Stimulated activated CD4-positive, alpha-beta T cell treated with anti-CD3 and anti-CD28 coated beads, TNF-alpha, amount 100 ng/mL, for 1 hour (primary cell): ENCODE results near the gene NUP98.

Source experiments
- DNase-seq, 3 donors: peaks; one replicate each; pipeline ENCODE4 v3.0.0-alpha.2; 2020; ENCODE audit warnings: low read depth in 3 of 3, low spot score in 1 of 3

Gene NUP98

GRCh38 chr11:3738723-3739122 lies 58.6 kb downstream of the NUP98 start:
- DNase-seq = no peak

- no peak for DNase-seq
These were observed 59.1 kb downstream of the NUP98 start for GRCh38 chr11:3738241-3738640.

DNA sequence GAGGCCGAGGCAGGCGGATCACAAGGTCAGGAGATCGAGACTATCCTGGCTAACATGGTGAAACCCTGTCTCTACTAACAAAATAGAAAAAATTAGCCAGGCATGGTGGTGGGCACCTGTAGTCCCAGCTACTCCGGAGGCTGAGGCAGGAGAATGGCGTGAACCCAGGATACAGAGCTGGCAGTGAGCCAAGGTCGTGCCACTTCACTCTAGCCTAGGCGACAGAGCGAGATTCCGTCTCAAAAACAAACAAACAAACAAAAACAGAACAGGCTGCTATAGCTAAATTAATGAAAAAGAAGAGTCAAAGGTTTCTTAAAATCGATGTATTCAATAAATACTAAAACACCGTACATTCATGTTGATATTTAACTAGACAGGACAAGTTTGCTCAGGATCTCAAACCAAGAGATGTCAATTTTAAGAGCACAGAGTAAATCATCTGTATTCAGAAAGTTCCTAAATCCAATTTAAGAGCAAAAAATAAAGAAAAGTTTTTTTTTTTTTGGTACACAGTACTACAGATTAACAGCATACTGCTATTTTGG lies 59.9 kb downstream of the NUP98 start:
- no peak for DNase-seq

DNA sequence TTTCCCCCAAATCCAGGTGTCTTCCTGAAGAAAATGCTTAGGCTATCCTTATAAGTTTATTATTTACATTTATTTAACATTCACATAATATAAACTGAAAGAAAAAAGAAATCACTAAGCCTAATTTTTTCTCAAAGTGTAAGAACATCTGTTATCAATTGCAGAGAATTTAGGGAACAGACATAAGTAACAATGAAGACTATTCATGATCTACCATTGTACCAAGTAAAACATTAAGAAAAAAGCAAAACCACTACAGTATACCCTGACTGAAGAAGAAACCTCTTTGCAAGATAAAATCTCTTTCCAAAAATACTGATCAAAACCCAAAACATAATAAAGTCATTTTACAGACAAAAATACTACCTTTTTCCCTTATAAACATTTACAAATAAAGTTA lies 60.5 kb downstream of the NUP98 start:
- DNase-seq = no peak

GRCh38 chr11:3735827-3736226 lies 61.5 kb downstream of the NUP98 start:
- no peak for DNase-seq

DNA sequence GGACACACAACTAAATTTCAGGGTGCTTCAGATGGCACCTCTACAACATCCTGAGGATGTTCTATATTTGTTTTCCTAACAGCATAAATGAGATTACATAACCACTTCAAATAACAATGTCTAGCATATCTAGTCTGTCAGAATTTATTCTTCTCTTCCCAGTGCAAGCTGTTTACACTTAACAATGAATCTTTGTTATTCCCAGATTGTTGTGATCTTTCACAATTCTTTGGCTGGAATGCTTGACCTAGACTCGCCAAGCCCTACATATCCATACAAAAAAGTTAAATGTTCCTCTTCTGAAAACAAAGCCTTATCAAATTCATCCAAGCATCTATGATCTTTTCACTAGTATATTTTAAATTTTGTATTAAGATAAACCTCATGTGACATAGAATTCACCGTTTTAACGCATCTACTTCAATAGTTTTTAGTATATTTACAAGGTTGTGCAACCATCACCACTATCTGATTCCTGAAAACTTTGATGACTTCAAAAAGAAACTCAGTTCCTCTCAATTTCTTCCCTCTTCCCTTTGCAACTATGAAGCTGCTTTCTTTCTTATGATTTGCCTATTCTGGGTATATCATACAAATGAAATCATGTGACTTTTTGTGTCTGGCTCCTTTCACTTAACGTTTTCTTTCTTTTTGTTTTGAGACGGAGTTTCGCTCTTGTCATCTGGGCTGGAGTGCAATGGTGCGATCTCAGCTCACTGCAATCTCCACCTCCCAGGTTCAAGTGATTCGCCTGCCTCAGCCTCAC lies 64.5 kb downstream of the NUP98 start:
- DNase-seq = no peak

DNA sequence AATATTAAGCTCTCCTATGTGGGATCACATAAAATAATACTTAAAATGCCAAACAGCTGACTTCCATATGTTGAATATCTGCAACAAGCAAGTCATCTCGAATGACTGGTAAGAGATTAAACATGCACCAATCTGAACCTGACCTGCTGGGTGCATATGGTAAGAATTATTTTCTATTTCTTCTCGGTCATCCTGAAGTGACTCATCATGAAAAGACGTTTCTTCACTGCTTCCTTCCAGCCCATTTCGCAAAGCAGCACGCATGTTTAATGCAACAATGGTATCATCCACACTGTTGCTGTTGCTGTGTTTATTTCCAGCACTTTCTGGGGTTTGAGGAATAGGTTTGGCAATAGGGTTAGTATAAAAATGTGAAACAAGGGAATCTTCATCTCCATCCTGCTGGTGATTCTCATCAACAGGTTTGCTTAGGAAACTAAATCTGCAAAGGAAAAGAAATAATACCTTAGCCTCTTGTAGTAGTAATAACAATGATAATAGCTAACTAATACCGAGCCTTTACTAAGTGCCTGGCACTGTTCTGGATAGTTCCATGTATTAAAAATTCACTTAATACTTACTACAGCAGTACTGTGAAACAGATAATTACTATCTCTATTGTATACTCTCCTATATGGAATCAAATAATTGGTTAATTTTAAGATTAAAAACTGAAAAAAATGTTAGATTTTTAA lies 74.2 kb downstream of the NUP98 start:
- no peak for DNase-seq

DNA sequence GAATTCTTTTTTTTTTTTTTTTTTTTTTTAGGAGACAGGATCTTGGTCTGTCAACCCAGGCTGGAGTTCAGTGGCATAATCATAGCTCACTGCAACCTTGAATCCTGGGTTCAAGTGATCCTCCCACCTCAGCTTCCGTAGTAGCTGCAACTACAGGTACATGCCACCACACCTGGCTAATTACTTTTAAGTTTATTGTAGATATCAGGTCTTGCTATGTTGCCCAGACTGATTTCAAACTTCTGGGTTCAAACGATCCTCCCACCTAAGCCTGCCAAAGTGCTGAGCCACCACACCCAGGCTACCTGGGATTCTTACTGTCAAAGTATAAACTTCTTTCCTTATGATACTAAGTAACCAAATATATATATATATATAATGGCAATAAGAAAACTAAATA lies 75.3 kb downstream of the NUP98 start:
- DNase-seq = no peak

DNA sequence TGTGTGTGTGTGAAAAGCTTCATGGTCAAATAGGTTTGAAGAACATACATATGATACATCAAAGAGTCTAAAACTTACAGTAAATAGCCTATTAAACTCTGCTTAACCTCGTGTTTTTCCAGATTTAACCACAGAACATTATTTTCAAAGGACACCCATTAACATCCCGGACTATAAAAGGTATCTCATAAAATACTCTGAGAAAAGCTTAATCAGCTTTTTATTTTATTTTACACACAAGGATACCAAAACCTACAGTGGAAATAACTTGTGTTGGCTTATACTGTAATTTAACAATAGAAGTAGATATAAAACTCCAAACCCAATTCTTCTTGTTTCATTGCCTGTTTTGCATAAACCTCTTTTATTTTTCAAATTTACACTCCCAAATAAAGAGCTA lies 76.4 kb downstream of the NUP98 start:
- DNase-seq = no peak

GRCh38 chr11:3712274-3712673 lies 85.1 kb downstream of the NUP98 start:
- DNase-seq = no peak

- DNase-seq = no peak
These were observed 86.7 kb downstream of the NUP98 start for GRCh38 chr11:3710485-3711259.

DNA sequence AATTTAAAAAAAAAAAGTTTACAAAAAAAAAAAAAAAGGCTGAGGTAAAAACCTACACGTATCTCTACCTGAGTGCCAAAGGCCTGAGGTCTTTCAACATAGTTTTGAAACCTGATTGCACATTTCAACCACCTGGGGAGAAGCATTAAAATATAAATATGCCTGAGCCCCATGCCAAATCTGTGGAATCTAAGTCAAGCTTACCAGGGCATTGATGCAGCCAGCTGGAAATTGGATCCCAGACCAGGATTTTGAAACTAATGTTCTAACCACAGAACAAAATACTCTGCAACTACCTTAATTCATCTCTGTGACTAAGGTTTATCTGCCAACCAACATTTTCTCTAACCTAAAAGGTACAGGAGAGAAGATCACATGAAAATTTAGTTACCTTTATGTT lies 87.4 kb downstream of the NUP98 start:
- no peak for DNase-seq

DNA sequence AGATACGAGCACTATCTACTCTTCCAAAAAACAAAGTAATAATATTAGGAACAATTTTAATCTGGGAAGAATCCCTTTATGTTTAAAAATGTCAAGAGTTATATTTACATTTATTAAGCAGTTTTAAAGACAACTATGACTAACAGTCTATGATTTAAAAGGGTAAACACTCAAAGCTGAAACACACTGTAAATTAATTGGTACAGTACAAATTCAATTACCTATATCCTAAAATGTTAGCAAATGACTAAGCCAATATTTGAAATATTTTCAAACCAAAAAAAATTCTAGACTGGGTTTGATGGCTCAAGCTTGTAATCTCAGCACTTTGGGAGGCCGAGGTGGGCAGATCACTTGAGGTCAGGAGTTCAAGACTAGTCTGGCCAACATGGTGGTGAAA lies 90.2 kb downstream of the NUP98 start:
- DNase-seq = no peak

GRCh38 chr11:3703383-3703782 lies 94.0 kb downstream of the NUP98 start:
- no peak for DNase-seq

DNA sequence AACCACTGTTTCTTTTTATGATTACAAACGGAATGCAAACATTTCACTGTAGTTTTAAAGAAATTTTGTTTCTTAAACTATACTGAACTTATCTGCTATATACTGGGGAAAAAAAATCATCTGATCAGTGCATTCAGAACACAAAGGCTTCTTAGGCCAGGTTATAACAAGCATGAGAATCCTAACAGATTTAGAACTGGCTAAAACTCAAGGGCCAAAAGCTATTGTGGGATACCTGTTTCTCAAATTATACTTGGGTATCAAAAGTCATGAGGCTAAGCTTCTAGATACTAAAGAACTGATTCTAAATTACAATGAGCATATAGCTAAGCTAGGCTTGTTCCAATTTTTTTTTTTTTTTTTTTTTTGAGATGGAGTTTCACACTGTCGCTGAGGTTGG lies 96.4 kb downstream of the NUP98 start:
- DNase-seq = no peak

DNA sequence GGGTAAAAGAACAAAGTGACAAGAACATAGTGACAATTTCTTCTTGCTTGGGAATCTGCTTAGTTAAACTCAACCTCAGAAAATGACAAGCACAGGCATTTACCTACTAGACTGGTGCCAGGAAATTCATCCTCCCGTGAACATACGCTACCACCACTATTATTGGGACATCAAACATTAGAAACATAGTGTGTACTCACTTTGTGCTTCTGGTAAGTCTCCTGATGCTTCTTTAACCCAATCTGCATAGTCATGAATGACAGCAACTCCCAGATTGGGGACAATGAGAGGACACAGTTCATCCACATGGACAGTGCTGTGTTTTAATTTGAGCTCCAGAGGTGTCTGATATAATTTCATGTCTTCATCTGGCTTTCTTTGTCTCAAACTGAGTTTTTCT lies 96.9 kb downstream of the NUP98 start:
- no peak for DNase-seq

DNA sequence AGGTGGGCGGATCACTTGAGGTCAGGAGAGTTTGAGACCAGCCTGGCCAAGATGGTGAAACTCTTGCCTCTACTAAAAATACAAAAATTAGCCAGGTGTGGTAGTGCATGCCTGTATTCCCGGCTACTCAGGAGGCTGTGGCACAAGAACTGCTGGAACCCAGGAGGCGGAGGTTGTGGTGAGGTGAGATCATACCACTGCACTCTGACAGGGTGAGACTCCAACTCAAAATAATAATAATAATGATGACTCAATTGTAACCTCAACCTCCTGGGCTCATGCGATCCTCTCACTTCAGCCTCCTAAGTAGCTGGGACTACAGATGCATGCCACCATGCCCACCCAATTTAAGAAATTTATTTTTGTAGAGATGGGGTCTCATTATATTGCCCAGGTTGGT lies 110.6 kb downstream of the NUP98 start:
- DNase-seq = no peak

GRCh38 chr11:3685923-3686322 lies 111.4 kb downstream of the NUP98 start:
- no peak for DNase-seq

- DNase-seq = no peak
These were observed 112.6 kb downstream of the NUP98 start for GRCh38 chr11:3684819-3685172.

GRCh38 chr11:3684129-3684818 lies 113.1 kb downstream of the NUP98 start:
- DNase-seq = no peak

DNA sequence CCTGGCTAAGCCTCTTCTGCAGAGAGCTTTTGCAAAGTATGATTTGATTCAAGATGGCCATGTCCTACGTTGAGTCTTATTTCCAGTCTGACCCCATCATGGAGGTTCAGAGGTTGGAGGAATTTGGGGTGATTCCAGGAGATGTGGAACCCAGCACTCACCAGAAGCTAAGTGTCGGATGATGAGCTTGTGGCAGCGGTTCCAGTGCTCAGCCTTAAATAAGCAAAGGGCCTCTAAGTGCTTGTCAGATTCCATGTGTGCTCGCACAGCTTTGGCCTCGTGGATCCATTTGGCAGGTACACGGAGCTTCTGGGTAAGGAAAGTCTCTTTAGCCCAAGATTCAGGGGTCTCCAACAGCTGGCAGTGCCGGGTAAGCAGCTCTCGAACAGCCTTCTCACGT lies 114.3 kb downstream of the NUP98 start:
- no peak for DNase-seq
